ENCODE measurements around the gene ATF4. TPM values are rescaled to one million over a fixed set of nuclear protein-coding genes. Genes with fewer than 3 reads are reported as not detected.

Gene ATF4
- 100 to 1,000 TPM; 589 to 609 TPM for total RNA-seq

GRCh38 chr22:39520226-39521105, at the start of gene ATF4:
Gene ATF4, plus strand, starts transcription at chr22:39520562. Its CDS starts 884 bp downstream, at chr22:39521446.
- intact Hi-C loops (cut with micrococcal nuclease) = loop anchor here (1.0 to 5.0 kb wide), 10 partner anchors 12 to 815 kb away; partner anchors contain the start of genes CBX6, GTPBP1, MIEF1 and RPL3
- peaks cover 2% of the 10 kb centered on the region for H3K27me3 Mint-ChIP-seq (ENCODE audit: low read depth)
- H3K9me3 Mint-ChIP-seq = no peaks in the 10 kb centered on the region
- peak within 1 kb of the TSS; percentile 83 for H3K4me3 Mint-ChIP-seq
- H3K36me3 Mint-ChIP-seq (ENCODE audit: low read depth) = peaks cover 50% of the 10 kb centered on the region
- peaks cover 64% of the 10 kb centered on the region for H3K4me1 Mint-ChIP-seq (ENCODE audit: low read depth)
- peak within 1 kb of the TSS; percentile 95 for H3K27ac Mint-ChIP-seq
- DNase-seq = peak; percentile 98
- CTCF ChIA-PET = interaction anchor here (0.6 to 2.1 kb wide), 3 partner anchors 8 to 22 kb away, joined by 3 to 11 read pairs (median 5); no protein-coding TSS in a partner anchor

- H3K27ac Mint-ChIP-seq = no peak overlapping the region
- peak; percentile 19 for DNase-seq
- no peaks in the 10 kb centered on the region for H3K27me3 Mint-ChIP-seq (ENCODE audit: low read depth)
- H3K4me1 Mint-ChIP-seq (ENCODE audit: low read depth) = peaks cover 18% of the 10 kb centered on the region
- H3K4me3 Mint-ChIP-seq = no peak overlapping the region
- H3K36me3 Mint-ChIP-seq (ENCODE audit: low read depth) = no peaks in the 10 kb centered on the region
- intact Hi-C loops (cut with micrococcal nuclease) = no loop called here
- CTCF ChIA-PET = interaction anchor here (1.0 kb wide), 1 partner anchor 25 kb away, joined by 4 read pairs; no protein-coding TSS in a partner anchor
- H3K9me3 Mint-ChIP-seq = no peaks in the 10 kb centered on the region
These were observed 48.8 kb upstream of the ATF4 start for GRCh38 chr22:39471381-39472141.

- DNase-seq = no peak
- Mint-ChIP-seq H3K27ac (no peak overlapping the region), H3K4me3 (no peak overlapping the region), H3K36me3 (ENCODE audit: low read depth) (no peaks in the 10 kb centered on the region), H3K9me3 (no peaks in the 10 kb centered on the region), H3K27me3 (ENCODE audit: low read depth) (no peaks in the 10 kb centered on the region), H3K4me1 (ENCODE audit: low read depth) (peaks cover 18% of the 10 kb centered on the region)
- CTCF ChIA-PET = interaction anchor here (1.0 kb wide), 1 partner anchor 24 kb away, joined by 4 read pairs; no protein-coding TSS in a partner anchor
- intact Hi-C loops (cut with micrococcal nuclease) = no loop called here
These were observed 47.5 kb upstream of the ATF4 start for GRCh38 chr22:39472570-39473556.

GRCh38 chr22:39473851-39474250, 46.5 kb upstream of the ATF4 start:
- H3K36me3 Mint-ChIP-seq (ENCODE audit: low read depth) = no peaks in the 10 kb centered on the region
- H3K4me1 Mint-ChIP-seq (ENCODE audit: low read depth) = peaks cover 18% of the 10 kb centered on the region
- no peaks in the 10 kb centered on the region for H3K9me3 Mint-ChIP-seq
- H3K27me3 Mint-ChIP-seq (ENCODE audit: low read depth) = no peaks in the 10 kb centered on the region
- no peak for DNase-seq
- no peak overlapping the region for H3K27ac Mint-ChIP-seq
- intact Hi-C loops (cut with micrococcal nuclease) = no loop called here
- H3K4me3 Mint-ChIP-seq = no peak overlapping the region
- CTCF ChIA-PET = no interaction called here

- no peak for DNase-seq
- H3K4me3 Mint-ChIP-seq = no peak overlapping the region
- CTCF ChIA-PET = interaction anchor here (0.9 to 1.5 kb wide), 2 partner anchors 55 to 75 kb away, joined by 4 read pairs; no protein-coding TSS in a partner anchor
- no peaks in the 10 kb centered on the region for H3K27me3 Mint-ChIP-seq (ENCODE audit: low read depth)
- no peak overlapping the region for H3K27ac Mint-ChIP-seq
- intact Hi-C loops (cut with micrococcal nuclease) = no loop called here
- H3K36me3 Mint-ChIP-seq (ENCODE audit: low read depth) = no peaks in the 10 kb centered on the region
- no peaks in the 10 kb centered on the region for H3K9me3 Mint-ChIP-seq
- H3K4me1 Mint-ChIP-seq (ENCODE audit: low read depth) = peaks cover 18% of the 10 kb centered on the region
These were observed 45.8 kb upstream of the ATF4 start for GRCh38 chr22:39474351-39475111.

GRCh38 chr22:39475337-39475736, 45.0 kb upstream of the ATF4 start:
- no peaks in the 10 kb centered on the region for H3K36me3 Mint-ChIP-seq (ENCODE audit: low read depth)
- no peak for DNase-seq
- CTCF ChIA-PET = interaction anchor here (0.9 to 1.5 kb wide), 2 partner anchors 54 to 76 kb away, joined by 4 read pairs; no protein-coding TSS in a partner anchor
- H3K27ac Mint-ChIP-seq = no peak overlapping the region
- H3K9me3 Mint-ChIP-seq = no peaks in the 10 kb centered on the region
- no peaks in the 10 kb centered on the region for H3K27me3 Mint-ChIP-seq (ENCODE audit: low read depth)
- H3K4me3 Mint-ChIP-seq = no peak overlapping the region
- intact Hi-C loops (cut with micrococcal nuclease) = no loop called here
- peaks cover 18% of the 10 kb centered on the region for H3K4me1 Mint-ChIP-seq (ENCODE audit: low read depth)

GRCh38 chr22:39475902-39476301, 44.5 kb upstream of the ATF4 start:
- peaks cover 18% of the 10 kb centered on the region for H3K4me1 Mint-ChIP-seq (ENCODE audit: low read depth)
- H3K9me3 Mint-ChIP-seq = no peaks in the 10 kb centered on the region
- CTCF ChIA-PET = interaction anchor here (1.5 kb wide), 1 partner anchor 53 kb away, joined by 4 read pairs; no protein-coding TSS in a partner anchor
- H3K27ac Mint-ChIP-seq = no peak overlapping the region
- no peak for DNase-seq
- no peak overlapping the region for H3K4me3 Mint-ChIP-seq
- intact Hi-C loops (cut with micrococcal nuclease) = no loop called here
- H3K36me3 Mint-ChIP-seq (ENCODE audit: low read depth) = no peaks in the 10 kb centered on the region
- H3K27me3 Mint-ChIP-seq (ENCODE audit: low read depth) = no peaks in the 10 kb centered on the region

- Mint-ChIP-seq H3K4me1 (ENCODE audit: low read depth) (peaks cover 13% of the 10 kb centered on the region), H3K27me3 (ENCODE audit: low read depth) (no peaks in the 10 kb centered on the region), H3K27ac (no peak overlapping the region), H3K9me3 (no peaks in the 10 kb centered on the region), H3K36me3 (ENCODE audit: low read depth) (no peaks in the 10 kb centered on the region), H3K4me3 (no peak overlapping the region)
- intact Hi-C loops (cut with micrococcal nuclease) = no loop called here
- DNase-seq = no peak
- CTCF ChIA-PET = no interaction called here
These were observed 43.7 kb upstream of the ATF4 start for GRCh38 chr22:39476664-39477063.

GRCh38 chr22:39477542-39477941, 42.8 kb upstream of the ATF4 start:
- H3K27ac Mint-ChIP-seq = no peak overlapping the region
- CTCF ChIA-PET = interaction anchor here (0.6 kb wide), 1 partner anchor 487 kb away, joined by 4 read pairs; no protein-coding TSS in a partner anchor
- H3K36me3 Mint-ChIP-seq (ENCODE audit: low read depth) = no peaks in the 10 kb centered on the region
- no peak overlapping the region for H3K4me3 Mint-ChIP-seq
- H3K9me3 Mint-ChIP-seq = no peaks in the 10 kb centered on the region
- DNase-seq = no peak
- peaks cover 5% of the 10 kb centered on the region for H3K4me1 Mint-ChIP-seq (ENCODE audit: low read depth)
- no peaks in the 10 kb centered on the region for H3K27me3 Mint-ChIP-seq (ENCODE audit: low read depth)
- intact Hi-C loops (cut with micrococcal nuclease) = no loop called here

GRCh38 chr22:39478441-39478850, 41.9 kb upstream of the ATF4 start:
- Mint-ChIP-seq H3K9me3 (no peaks in the 10 kb centered on the region), H3K4me1 (ENCODE audit: low read depth) (no peaks in the 10 kb centered on the region), H3K36me3 (ENCODE audit: low read depth) (no peaks in the 10 kb centered on the region), H3K27ac (no peak overlapping the region), H3K27me3 (ENCODE audit: low read depth) (no peaks in the 10 kb centered on the region), H3K4me3 (no peak overlapping the region)
- CTCF ChIA-PET = interaction anchor here (0.6 kb wide), 1 partner anchor 11 kb away, joined by 4 read pairs; no protein-coding TSS in a partner anchor
- DNase-seq = peak; percentile 54
- intact Hi-C loops (cut with micrococcal nuclease) = no loop called here

GRCh38 chr22:39479254-39479653, 41.1 kb upstream of the ATF4 start:
- no peaks in the 10 kb centered on the region for H3K9me3 Mint-ChIP-seq
- no peak overlapping the region for H3K27ac Mint-ChIP-seq
- no peak for DNase-seq
- no peak overlapping the region for H3K4me3 Mint-ChIP-seq
- H3K27me3 Mint-ChIP-seq (ENCODE audit: low read depth) = no peaks in the 10 kb centered on the region
- H3K4me1 Mint-ChIP-seq (ENCODE audit: low read depth) = no peaks in the 10 kb centered on the region
- CTCF ChIA-PET = interaction anchor here (1.2 kb wide), 1 partner anchor 15 kb away, joined by 3 read pairs; no protein-coding TSS in a partner anchor
- intact Hi-C loops (cut with micrococcal nuclease) = no loop called here
- H3K36me3 Mint-ChIP-seq (ENCODE audit: low read depth) = no peaks in the 10 kb centered on the region
